Measurements from ENCODE around the gene EIF4E1B.

DNA sequence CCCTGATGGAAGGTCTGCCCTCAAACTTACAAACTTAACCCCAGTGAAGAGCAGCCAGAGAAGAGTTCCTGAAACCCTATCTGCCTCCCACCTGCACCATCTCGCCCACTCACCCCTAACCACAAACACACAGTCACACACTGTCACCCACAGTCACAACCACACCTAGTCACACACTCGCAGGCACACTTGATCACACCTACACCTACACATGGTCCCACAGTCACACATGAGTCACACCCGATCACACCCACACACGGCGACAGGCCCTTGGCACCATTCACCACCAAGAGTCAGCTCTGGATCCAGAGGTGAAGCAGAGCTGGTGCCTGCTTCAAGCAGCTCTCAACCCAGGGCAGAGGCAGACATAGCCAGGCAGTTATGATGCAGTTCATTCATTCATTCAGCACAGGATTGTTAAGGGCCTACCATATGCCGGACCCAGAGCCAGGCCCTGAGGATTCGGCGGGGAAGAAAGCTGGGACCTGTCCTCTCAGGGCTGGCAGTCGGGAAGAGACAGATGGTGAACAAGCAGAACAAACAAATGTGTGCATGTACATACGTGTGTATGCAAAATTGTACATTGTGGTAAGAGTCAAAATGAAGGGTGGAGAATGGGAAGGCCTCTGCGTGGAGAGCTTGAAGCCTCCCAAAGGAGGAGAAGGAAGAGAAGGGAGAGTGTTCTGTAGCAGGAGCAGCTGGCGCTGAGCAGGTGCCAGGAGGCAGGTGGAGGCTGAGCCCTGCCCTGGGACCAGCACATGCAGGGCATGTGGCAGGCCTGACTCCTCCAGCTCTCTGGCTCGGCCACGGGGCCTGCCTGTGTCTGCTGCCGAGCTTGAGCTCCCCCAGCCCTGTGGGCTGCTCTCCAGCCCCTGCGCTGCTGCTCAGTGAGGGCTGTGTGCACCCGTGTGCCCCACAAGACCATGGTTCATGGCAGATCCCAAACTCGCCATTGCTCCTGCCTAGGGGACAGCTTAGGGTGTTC is 23.2 kb downstream of the EIF4E1B start:
- TF ChIP-seq CTCF (IDR thresholded peaks at IDR 0.05; ENCODE audit: poor library complexity, severe bottlenecking) (no peak), EP300 (conservative IDR thresholded peaks at IDR 0.05; ENCODE audit: poor library complexity, severe bottlenecking) (no peak), POLR2AphosphoS5 (IDR thresholded peaks at IDR 0.05) (no peak), RAD21 (conservative IDR thresholded peaks at IDR 0.05) (no peak), SMC3 (conservative IDR thresholded peaks at IDR 0.05; ENCODE audit: poor library complexity) (no peak)

Data from neural cell (in vitro differentiated cells).